Measurements from ENCODE around the gene HMGCS2. TPM values are rescaled to one million over a fixed set of nuclear protein-coding genes. Genes with fewer than 3 reads are reported as not detected.

Gene HMGCS2
- total and polyA plus RNA-seq, 10 of the 15 experiments (the other 5 are each of a cell fraction or from before 2014, with no cell fraction given), result 0.49 TPM; not detected in 9

DNA sequence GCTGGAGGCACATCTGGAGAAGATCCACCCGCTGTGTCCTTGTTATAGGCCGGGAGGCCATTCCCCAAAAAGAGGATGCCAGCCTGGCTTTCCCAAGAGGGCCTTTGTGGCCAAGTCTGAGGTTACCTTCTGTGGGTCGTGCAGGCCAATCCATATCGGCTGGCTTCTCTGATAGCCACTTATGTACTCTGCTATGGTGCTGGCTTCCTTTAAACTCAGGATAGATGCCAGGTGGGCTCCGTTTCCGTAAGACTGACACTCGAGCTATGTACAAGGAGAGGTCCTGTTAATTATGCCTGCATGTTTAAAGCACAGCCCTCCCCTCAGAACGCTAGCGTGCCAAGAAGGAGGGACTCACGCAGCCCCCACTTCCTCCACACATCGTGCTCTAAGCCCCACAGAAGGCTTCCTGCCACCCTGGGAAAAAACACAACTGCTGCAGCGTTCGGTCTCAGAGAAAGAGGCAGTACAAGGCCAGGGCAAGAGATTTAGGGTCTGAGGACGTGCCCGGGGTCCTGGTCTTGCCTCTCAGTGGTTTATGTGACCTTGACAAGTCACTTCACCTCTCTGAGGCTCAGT lies 31.0 kb upstream of the HMGCS2 start:
- BruUV-seq (replicated peaks), result no TSS peak
- Histone ChIP-seq H3K27ac (ENCODE audit: control insufficient read depth, insufficient read depth) (no peak overlapping the region), H3K36me3 (ENCODE audit: control insufficient read depth in 2 of 2, insufficient read depth in 2 of 2, low read length in 1 of 2) (no peaks in the 10 kb centered on the region), H2AFZ (ENCODE audit: control insufficient read depth, low read depth, low read length) (no peak overlapping the region), H3K9me3 (replicated peaks; ENCODE audit: control insufficient read depth, insufficient read depth, low read length) (no peaks in the 10 kb centered on the region), H3K9ac (ENCODE audit: control insufficient read depth, insufficient read depth, low read length) (no peak overlapping the region), H3K79me2 (ENCODE audit: control insufficient read depth, insufficient read depth, low read length) (no peaks in the 10 kb centered on the region), H3K27me3 (replicated peaks in 1 of 2; ENCODE audit: control insufficient read depth in 2 of 2, insufficient read depth in 2 of 2, low read length in 1 of 2) (peaks cover 0 to 3% of the 10 kb centered on the region in 2 experiments; a peak in 2 of 4 replicates), H3K4me1 (ENCODE audit: control insufficient read depth, insufficient read depth, low read length) (no peaks in the 10 kb centered on the region), H4K20me1 (ENCODE audit: control insufficient read depth, insufficient read depth) (0 out of 2 replicates have a peak, but pooled peaks cover 3% of the 10 kb centered on the region), H3K4me3 (no peak overlapping the region), H3K4me2 (ENCODE audit: control insufficient read depth, insufficient read depth) (no peak overlapping the region)
- DNase-seq (ENCODE audit: low read depth, low spot score) (no peak), ATAC-seq (no peak), FAIRE-seq (no peak)
- ChIA-PET RAD21 (ENCODE audit: unreplicated experiment) (no interaction called here), SMC1A (ENCODE audit: uncharacterized antibody, unreplicated experiment) (no interaction called here), POLR2A (no interaction called here), CTCF (no interaction called here)
- TF ChIP-seq MEF2A (IDR thresholded peaks at IDR 0.05; ENCODE audit: insufficient read depth, low read depth, low read length) (no peak), SIN3A (IDR thresholded peaks at IDR 0.05; ENCODE audit: low read depth, low read length) (no peak), TCF7 (IDR thresholded peaks at IDR 0.05; ENCODE audit: borderline replicate concordance) (no peak), BRCA1 (IDR thresholded peaks at IDR 0.05; ENCODE audit: low read depth, low read length) (no peak), NFYA (IDR thresholded peaks at IDR 0.05; ENCODE audit: borderline replicate concordance, low read depth, low read length) (no peak), MTA2 (IDR thresholded peaks at IDR 0.05; ENCODE audit: low read depth) (no peak), ZNF217 (IDR thresholded peaks at IDR 0.05) (no peak), CHD1 (IDR thresholded peaks at IDR 0.05; ENCODE audit: low read depth, low read length) (no peak), CBX5 (IDR thresholded peaks at IDR 0.05; ENCODE audit: low read depth) (no peak)
- TF ChIP-seq, protein P1, sequence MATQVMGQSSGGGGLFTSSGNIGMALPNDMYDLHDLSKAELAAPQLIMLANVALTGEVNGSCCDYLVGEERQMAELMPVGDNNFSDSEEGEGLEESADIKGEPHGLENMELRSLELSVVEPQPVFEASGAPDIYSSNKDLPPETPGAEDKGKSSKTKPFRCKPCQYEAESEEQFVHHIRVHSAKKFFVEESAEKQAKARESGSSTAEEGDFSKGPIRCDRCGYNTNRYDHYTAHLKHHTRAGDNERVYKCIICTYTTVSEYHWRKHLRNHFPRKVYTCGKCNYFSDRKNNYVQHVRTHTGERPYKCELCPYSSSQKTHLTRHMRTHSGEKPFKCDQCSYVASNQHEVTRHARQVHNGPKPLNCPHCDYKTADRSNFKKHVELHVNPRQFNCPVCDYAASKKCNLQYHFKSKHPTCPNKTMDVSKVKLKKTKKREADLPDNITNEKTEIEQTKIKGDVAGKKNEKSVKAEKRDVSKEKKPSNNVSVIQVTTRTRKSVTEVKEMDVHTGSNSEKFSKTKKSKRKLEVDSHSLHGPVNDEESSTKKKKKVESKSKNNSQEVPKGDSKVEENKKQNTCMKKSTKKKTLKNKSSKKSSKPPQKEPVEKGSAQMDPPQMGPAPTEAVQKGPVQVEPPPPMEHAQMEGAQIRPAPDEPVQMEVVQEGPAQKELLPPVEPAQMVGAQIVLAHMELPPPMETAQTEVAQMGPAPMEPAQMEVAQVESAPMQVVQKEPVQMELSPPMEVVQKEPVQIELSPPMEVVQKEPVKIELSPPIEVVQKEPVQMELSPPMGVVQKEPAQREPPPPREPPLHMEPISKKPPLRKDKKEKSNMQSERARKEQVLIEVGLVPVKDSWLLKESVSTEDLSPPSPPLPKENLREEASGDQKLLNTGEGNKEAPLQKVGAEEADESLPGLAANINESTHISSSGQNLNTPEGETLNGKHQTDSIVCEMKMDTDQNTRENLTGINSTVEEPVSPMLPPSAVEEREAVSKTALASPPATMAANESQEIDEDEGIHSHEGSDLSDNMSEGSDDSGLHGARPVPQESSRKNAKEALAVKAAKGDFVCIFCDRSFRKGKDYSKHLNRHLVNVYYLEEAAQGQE (IDR thresholded peaks at IDR 0.05; ENCODE audit: low read depth, low read length), result no peak
- TF ChIP-seq, protein P2, sequence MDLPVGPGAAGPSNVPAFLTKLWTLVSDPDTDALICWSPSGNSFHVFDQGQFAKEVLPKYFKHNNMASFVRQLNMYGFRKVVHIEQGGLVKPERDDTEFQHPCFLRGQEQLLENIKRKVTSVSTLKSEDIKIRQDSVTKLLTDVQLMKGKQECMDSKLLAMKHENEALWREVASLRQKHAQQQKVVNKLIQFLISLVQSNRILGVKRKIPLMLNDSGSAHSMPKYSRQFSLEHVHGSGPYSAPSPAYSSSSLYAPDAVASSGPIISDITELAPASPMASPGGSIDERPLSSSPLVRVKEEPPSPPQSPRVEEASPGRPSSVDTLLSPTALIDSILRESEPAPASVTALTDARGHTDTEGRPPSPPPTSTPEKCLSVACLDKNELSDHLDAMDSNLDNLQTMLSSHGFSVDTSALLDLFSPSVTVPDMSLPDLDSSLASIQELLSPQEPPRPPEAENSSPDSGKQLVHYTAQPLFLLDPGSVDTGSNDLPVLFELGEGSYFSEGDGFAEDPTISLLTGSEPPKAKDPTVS (IDR thresholded peaks at IDR 0.05; ENCODE audit: low read depth, low read length), result no peak
- TF ChIP-seq, protein P3, sequence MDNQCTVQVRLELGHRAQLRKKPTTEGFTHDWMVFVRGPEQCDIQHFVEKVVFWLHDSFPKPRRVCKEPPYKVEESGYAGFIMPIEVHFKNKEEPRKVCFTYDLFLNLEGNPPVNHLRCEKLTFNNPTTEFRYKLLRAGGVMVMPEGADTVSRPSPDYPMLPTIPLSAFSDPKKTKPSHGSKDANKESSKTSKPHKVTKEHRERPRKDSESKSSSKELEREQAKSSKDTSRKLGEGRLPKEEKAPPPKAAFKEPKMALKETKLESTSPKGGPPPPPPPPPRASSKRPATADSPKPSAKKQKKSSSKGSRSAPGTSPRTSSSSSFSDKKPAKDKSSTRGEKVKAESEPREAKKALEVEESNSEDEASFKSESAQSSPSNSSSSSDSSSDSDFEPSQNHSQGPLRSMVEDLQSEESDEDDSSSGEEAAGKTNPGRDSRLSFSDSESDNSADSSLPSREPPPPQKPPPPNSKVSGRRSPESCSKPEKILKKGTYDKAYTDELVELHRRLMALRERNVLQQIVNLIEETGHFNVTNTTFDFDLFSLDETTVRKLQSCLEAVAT (IDR thresholded peaks at IDR 0.05), result no peak
- WGBS (ENCODE audit: insufficient coverage, insufficient replicate concordance, low lambda C conversion rate, missing lambda C conversion rate), result 55% methylated on average over 15 of the region's 15 CpGs
- in situ Hi-C loops (cut with MboI) (no loop called here), intact Hi-C loops (cut with micrococcal nuclease; ENCODE audit: unreplicated experiment) (no loop called here)
